GM12891 (cell line): Measurements from ENCODE around the gene UBE2D1.

Experiments used
- PAX5 ChIP-seq: IDR thresholded peaks from 2 replicates; pipeline ENCODE4 v1.6.1; 2011; ENCODE audit warnings: low read length, moderate library complexity, mild to moderate bottlenecking; ENCODE audit not compliant: insufficient read depth, severe bottlenecking
- POLR2A ChIP-seq: IDR thresholded peaks from 2 replicates; pipeline ENCODE4 v1.6.1; 2011; ENCODE audit warnings: low read depth, low read length, control low read depth
- POLR2AphosphoS5 ChIP-seq: IDR thresholded peaks from 2 replicates; pipeline ENCODE4 v1.6.1; 2011; ENCODE audit warnings: low read depth, low read length, control low read depth
- SPI1 ChIP-seq: IDR thresholded peaks from 2 replicates; pipeline ENCODE4 v1.6.1; 2011; ENCODE audit warnings: low read depth, low read length, control low read depth
- TAF1 ChIP-seq: IDR thresholded peaks from 2 replicates; pipeline ENCODE4 v1.6.1; 2011; ENCODE audit warnings: low read depth, low read length, control low read depth

- TF ChIP-seq POLR2A = no peak
- no peak for TF ChIP-seq TAF1
- no peak for TF ChIP-seq POLR2AphosphoS5
- no peak for TF ChIP-seq SPI1
- no peak for TF ChIP-seq PAX5
Observed at GRCh38 chr10:58351616-58352578, 17.1 kb downstream of the UBE2D1 start.
